GM19099 (cell line): Measurements from ENCODE around the gene QTRT2.

Experiments used
- POLR2A ChIP-seq: IDR thresholded peaks from 3 replicates; pipeline ENCODE4 v1.6.1; 2011; ENCODE audit warnings: low read depth; ENCODE audit not compliant: insufficient read length; ENCODE audit errors: extremely low read depth

QTRT2 gene

DNA sequence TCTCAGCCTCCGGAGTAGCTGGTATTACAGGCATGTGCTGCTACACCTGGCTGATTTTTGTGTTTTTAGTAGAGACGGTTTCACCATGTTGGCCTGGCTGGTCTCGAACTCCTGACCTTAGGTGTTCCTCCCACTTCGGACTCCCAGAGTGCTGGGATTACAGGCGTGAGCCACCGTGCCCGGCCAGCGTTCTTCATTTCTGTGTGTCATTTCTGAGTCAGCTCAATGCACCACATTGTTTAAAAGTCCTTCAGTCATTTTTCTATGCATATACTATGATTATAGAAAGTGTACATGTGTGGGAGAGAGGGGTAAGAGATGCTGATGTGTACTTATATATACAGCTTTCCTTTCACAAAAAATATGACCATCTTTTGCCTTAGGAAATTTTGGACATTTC lies 2.1 kb downstream of the QTRT2 start:
- no peak for TF ChIP-seq POLR2A

DNA sequence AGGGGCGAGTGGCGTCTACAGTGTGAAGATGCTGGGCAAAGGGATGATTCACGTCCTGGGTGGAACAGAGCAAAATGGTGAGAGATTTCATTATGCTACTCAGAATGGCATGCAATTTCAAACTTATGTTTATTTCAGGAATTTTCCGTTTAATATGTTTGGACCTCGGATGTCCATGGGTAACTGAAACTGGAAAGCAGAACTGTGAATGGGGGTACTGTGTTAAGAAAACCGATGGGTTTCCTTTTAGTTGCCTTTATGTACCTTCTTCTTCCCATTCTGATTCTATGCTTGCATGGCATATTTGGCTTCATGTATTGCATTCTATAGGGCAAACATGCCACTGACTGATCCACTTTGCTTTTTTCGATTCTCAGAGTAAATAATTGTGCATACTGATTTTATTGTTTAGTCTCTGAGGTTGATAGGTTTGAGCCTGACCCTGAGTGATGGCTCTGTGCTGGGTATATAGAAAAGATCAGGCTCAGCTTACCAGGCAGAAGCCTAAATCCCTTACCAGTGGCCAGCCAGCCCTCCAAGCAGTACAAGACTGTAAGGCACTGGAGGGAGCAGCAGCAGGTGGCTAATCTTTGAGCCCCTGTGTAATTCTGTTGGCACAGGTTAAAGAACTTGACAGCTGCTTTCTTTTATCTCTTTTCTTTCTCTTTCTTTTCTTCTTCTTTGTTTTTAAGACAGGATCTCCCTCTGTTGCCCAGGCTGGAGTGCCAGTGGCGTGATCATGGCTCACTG lies 4.5 kb downstream of the QTRT2 start:
- no peak for TF ChIP-seq POLR2A

DNA sequence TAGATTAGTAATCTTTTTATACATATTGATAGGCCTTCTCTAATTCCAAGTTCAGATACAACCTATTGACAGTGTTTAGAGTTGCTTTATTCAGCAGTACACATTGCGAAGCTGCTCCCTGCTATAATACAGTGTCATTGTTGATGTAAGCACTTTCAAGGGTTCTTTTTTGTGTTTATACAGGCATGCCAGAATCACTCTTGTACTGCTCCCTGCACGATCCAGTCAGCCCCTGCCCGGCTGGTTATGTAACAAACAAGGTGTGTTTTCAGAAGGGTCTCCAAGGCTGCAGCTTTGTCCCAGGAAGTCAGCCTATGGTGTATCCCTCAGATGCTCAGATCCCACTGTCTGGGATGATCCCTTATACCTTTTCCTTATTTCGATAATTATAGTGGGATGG lies 11.3 kb downstream of the QTRT2 start:
- TF ChIP-seq POLR2A = no peak

DNA sequence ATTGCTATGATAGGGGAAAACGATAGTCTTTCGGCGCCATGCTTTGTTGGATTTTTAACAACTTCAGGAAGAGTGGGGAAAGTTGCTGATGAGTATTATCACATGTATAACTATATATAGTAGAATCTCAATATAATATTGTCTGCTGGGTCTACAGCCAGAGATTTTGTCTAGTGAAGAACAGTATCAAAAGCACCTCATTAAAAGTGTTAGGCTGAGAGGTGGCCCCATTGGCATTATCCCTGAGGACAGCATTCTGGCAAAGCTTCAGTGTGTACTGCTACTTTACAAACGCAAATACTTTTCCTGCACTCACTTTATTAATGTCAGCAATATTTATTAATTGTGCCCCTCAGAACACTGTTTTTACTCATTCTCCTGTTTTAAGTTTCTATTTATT lies 11.8 kb downstream of the QTRT2 start:
- no peak for TF ChIP-seq POLR2A

DNA sequence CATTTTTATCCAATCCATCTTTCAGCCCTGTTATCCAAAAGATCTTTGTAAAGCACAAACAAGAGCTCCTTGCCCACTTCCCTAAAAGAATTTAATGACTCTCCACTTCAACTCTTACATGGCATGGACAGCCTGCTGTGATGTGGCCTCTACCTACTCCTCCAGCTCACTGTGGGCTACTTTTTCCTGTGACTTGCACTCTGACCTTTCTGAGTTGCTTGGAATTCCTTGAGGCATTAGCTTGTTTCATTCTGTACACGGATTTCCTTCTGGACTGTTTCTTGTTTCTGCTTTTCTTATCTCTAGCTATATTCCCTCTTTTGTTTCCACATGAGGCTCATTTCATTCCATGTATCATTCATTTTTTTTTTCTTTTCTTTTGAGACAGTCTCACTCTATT lies 15.2 kb downstream of the QTRT2 start:
- no peak for TF ChIP-seq POLR2A

DNA sequence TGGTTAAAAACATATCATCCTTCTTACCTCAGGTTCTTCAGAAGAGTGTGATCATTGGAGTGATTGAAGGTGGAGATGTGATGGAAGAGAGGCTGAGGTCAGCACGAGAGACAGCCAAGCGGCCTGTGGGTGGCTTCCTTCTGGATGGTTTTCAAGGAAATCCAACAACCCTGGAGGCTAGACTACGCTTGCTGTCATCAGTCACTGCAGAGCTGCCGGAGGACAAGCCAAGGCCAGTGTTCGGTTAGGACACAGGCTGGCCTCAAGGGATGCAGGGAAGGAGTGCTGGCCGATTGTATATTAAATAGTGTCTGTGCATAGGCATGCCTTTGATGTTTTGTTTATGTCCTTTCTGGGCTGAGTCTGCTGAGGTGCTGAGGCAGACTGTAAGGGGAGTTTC lies 20.2 kb downstream of the QTRT2 start:
- no peak for TF ChIP-seq POLR2A

DNA sequence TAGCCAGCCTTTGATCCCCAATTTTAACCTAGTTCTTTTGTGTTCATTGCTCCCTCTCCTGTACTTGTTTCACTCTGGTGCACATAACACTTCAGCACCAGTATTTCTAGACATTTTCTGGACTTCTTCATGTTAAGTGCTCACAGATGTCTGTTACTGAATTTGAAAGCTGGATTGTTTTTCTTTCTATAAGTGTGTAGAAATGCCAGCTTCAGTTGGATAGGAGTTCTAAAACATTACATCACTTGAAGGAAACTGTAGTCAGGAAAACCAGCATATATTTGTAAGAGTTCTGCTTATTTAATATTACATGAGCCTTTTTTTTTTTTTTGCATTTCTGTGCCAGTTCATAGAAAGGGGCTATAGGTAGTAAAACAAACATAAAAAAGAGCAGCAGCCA lies 21.6 kb downstream of the QTRT2 start:
- no peak for TF ChIP-seq POLR2A

DNA sequence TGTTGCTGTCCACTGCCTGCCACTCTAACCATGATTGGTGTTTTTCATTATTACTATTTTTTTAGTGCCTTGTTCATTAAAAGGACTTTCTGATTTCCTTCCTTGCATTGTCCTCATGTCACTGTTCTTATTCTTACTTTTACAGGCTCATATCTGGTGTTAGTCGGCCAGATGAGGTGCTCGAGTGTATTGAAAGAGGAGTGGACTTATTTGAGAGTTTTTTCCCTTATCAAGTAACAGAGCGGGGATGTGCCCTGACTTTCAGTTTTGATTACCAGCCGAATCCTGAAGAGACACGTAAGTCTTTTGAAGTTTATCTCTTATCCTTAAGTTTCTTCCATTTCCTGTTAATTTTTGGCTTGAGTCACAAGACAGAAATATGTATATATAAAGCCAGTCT lies 23.2 kb downstream of the QTRT2 start:
- TF ChIP-seq POLR2A = no peak

DNA sequence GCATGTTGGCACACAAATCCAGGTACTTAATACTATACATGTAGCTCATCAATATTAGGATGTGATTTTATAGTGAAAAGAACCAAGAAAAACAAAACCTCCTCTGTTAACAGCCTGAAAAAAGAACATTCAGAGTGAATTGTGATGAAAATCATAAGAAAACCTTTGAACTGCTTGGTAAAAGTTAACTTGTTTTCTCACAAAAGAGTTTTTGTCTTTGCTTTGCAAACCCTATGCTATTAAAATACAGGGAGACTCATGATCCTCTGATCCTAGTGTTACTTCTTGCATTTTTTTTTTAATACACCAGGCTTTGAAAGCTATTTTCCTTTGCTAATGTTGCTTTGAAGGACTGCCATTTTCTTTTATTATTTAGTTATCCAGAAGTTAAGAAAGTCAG lies 23.7 kb downstream of the QTRT2 start:
- no peak for TF ChIP-seq POLR2A

DNA sequence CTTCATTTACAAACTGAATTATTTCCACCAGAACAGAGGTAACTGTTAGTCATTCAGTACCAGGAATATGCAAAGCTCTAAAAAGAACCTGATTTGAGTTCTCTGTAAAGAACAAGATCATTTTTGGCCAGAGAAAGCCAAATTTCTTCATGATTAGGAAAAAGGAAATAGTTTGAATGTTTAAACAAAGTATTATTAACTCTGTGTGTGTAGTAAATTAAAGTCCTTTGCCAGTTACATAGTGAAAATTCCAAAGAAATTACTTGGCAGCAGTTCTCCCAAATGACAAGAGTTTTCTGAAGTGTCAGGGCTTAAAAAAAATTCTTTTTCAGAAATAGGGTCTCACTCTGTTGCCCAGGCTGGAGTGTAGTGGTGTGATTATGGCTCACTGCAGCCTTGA lies 24.5 kb downstream of the QTRT2 start:
- no peak for TF ChIP-seq POLR2A

DNA sequence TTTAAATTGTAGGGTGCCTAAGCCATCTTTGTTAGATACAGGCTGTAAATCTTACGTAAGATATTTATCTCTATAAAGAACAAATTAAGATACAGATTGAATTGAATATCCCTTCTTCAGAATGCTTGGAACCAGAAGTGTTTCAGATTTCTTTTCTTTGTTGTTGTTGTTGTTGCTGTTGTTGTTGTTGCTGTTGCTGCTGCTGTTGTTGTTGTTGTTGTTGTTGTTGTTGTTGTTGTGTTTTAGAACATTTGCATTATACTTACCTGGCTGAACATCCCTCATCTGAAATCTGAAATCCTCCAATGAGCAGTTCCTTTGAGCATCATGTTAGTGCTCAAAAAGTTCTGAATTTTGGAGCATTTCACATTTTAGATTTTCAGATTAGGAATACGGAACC lies 26.6 kb downstream of the QTRT2 start:
- TF ChIP-seq POLR2A = no peak

DNA sequence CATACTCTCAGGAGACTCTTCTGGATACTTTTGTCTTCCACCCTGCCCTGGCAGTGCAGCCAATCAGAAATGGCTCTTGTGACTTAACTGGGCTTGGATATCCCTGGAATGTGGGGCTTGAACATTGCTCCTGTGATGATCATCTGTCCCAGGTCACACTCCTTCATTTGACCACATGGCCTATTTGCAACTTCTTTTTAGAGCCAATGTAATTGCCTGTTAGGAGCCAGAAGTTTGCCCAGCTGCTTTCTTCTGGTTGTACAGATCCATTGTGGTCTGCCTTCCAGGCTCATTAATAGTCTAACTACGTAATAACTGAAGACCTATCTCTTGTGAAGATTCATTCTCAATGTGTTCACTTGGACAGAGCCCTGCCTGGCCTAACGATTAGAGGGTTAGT lies 29.8 kb downstream of the QTRT2 start:
- no peak for TF ChIP-seq POLR2A

DNA sequence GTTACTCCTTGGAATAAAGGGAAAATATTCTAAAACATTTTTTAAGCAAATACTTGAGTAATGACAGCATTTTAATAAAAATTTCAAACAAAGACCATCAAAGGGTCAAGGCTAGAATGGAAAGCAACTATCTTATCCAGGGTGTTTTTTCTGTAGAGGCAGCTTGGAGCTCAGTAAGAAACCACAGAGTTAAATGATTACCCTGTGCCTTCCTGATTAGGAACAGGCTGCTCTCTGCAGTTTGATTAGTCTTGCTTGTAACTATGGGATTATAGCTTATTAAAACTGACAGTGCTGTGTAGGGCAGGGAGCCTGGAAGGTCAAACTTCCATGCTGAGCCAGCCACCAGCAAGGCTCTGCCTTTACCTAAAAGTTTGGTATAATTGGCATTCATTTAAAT lies 33.1 kb downstream of the QTRT2 start:
- TF ChIP-seq POLR2A = no peak

DNA sequence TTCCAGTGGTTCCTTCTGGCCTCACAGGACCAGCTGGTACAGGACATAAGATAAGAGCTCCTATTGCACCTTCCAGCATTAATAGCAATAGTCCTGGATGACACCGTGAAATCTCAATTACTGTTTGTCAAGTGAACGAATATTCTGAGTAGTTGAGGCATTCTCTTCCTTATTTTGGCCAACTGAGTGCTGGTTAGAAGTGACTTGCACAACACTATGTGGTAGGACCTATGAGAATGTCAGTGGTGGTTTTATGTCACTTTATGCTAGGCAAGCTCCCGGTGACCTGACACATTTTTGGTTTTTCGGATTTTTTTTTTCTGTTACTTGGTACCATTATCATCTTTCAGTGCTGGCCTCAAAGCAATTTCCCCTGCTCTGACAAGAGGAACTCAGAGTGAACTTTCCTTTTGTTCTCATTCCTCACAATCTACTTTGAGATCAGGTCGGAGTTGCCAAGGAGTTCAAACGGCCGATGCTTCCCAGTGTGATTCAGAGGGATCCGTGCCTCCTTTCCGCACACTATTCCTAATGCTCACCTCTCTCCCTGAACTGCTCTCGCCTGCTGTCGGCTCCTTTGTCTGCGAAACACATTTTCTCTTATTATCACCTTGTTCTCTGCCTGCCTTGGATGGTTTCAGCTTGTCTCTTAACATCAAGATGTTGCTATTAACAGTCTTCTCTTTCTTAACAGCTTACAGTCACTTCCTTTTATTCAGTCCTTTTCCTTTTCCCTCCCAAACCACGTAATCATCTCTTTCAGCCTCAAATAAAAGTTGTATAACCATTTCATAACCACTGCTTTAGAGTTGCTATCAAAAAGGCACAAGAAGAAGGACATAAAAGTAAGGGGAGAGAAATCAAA lies 35.8 kb downstream of the QTRT2 start:
- no peak for TF ChIP-seq POLR2A

DNA sequence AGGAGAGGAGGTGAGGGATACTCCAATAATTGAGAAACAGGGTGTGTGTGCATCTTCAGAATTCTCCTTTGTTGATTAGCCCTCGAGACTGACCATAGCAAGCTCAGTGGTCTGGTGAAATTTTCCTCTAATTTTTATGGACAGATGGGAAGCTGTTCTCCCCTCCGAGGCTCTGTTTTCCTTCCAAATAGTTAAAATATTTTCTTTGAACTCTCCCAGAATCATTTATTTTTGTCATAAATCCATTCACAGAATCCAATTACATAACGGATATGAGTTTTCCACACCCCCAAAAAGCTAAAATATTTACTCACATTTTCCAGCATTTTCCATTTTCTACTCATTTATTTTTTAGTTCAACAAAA lies 36.5 kb downstream of the QTRT2 start:
- no peak for TF ChIP-seq POLR2A

DNA sequence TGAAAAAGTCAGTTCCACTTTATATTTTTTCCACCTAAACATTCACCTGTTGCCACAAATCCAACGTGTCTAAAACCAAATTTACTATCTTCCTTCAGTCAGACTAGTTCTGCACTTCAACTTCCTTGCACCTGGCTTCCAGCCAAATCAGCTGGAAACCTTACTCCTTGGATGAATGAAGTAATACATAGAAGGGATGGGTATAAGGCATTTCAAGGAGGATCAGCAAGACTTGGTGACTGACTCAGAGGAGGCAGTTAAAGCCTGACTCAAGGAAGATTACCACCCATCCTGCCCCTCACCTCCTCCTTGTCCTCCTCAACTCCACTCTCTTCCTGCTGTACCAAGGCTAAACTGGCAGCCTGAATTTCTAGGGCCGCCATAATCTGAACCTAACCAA lies 37.1 kb downstream of the QTRT2 start:
- TF ChIP-seq POLR2A = no peak
